Liver (tissue), 9 donors: Measurements from ENCODE around the gene GRIN3A. TPM values are rescaled to one million over a fixed set of nuclear protein-coding genes. Genes with fewer than 3 reads are reported as not detected.

Experiments
- DNase-seq: peaks from one replicate; pipeline ENCODE4 v3.0.0-alpha.2; 2017; ENCODE audit warnings: low spot score
- H3K27ac ChIP-seq, 2 donors: one replicate each; pipeline ENCODE4 v1.7.0; 2013; ENCODE audit warnings: inconsistent platforms in 2 of 2, low read length in 2 of 2, control low read depth in 1 of 2, low read depth in 1 of 2, mild to moderate bottlenecking in 1 of 2
- H3K27me3 ChIP-seq, 4 donors: one replicate each; pipeline versions ENCODE4 v1.6.1 to v1.7.0; 2013; ENCODE audit warnings: low read length in 3 of 4, inconsistent platforms in 1 of 4, mild to moderate bottlenecking in 1 of 4, moderate library complexity in 1 of 4; ENCODE audit not compliant: control insufficient read depth in 4 of 4, insufficient read depth in 4 of 4
- H3K36me3 ChIP-seq, 4 donors: one replicate each; pipeline versions ENCODE4 v1.6.1 to v1.7.0; 2013; ENCODE audit warnings: low read length in 3 of 4, mild to moderate bottlenecking in 3 of 4, low read depth in 1 of 4, moderate library complexity in 1 of 4; ENCODE audit not compliant: control insufficient read depth in 4 of 4, insufficient read depth in 3 of 4
- H3K4me1 ChIP-seq, 4 donors: one replicate each; pipeline versions ENCODE4 v1.6.1 to v1.7.0; 2013; ENCODE audit warnings: low read length in 3 of 4, mild to moderate bottlenecking in 3 of 4, moderate library complexity in 1 of 4; ENCODE audit not compliant: control insufficient read depth in 4 of 4, insufficient read depth in 4 of 4
- H3K4me3 ChIP-seq, 3 donors: one replicate each; pipeline versions ENCODE4 v1.6.1 to v1.7.0; 2013; ENCODE audit warnings: low read length in 3 of 3, control low read depth in 1 of 3, low read depth in 1 of 3, mild to moderate bottlenecking in 1 of 3
- H3K9ac ChIP-seq, 2 donors: one replicate each; pipeline ENCODE4 v1.7.0; 2013; ENCODE audit warnings: low read length in 2 of 2, mild to moderate bottlenecking in 2 of 2, moderate library complexity in 2 of 2, control low read depth in 1 of 2, low read depth in 1 of 2
- H3K9me3 ChIP-seq, 4 donors: one replicate each; pipeline versions ENCODE4 v1.6.1 to v1.7.0; 2013; ENCODE audit warnings: low read length in 3 of 4; ENCODE audit not compliant: control insufficient read depth in 4 of 4
- ATF3 ChIP-seq: IDR thresholded peaks from 2 replicates; pipeline ENCODE4 v1.6.1; 2016; ENCODE audit warnings: antibody characterized with exemption
- CTCF ChIP-seq: fragments of 150-350 bp; IDR thresholded peaks from 2 replicates; pipeline ENCODE4 v1.5.1; 2017; ENCODE audit warnings: improper control_type of control experiment, low read depth, low read length; ENCODE audit not compliant: missing input control
- EGR1 ChIP-seq, 2 donors: IDR thresholded peaks; 2 replicates each; pipeline ENCODE4 v1.6.1; 2016 to 2018; ENCODE audit warnings: antibody characterized with exemption in 2 of 2, low read depth in 2 of 2
- FOXA1 ChIP-seq: IDR thresholded peaks from 2 replicates; pipeline ENCODE4 v1.6.1; 2016; ENCODE audit warnings: antibody characterized with exemption
- FOXA2 ChIP-seq: IDR thresholded peaks from 2 replicates; pipeline ENCODE4 v1.6.1; 2016; ENCODE audit warnings: antibody characterized with exemption
- GABPA ChIP-seq, 2 donors: IDR thresholded peaks in 1 of 2; conservative IDR thresholded peaks in 1 of 2; 2 replicates each; pipeline ENCODE4 v1.6.1; 2016; ENCODE audit warnings: antibody characterized with exemption in 2 of 2, mild to moderate bottlenecking in 1 of 2, moderate library complexity in 1 of 2
- HNF4A ChIP-seq, 2 donors: conservative IDR thresholded peaks; 2 replicates each; pipeline ENCODE4 v1.6.1; 2016; ENCODE audit warnings: antibody characterized with exemption in 2 of 2, mild to moderate bottlenecking in 2 of 2
- HNF4G ChIP-seq: IDR thresholded peaks from 2 replicates; pipeline ENCODE4 v1.6.1; 2016; ENCODE audit warnings: antibody characterized with exemption
- JUND ChIP-seq, 2 donors: IDR thresholded peaks; 2 replicates each; pipeline ENCODE4 v1.6.1; 2016; ENCODE audit warnings: antibody characterized with exemption in 2 of 2
- RAD21 ChIP-seq, 2 donors: IDR thresholded peaks; 2 replicates each; pipeline ENCODE4 v1.6.1; 2016; ENCODE audit warnings: antibody characterized with exemption in 2 of 2, mild to moderate bottlenecking in 2 of 2
- REST ChIP-seq: IDR thresholded peaks from 2 replicates; pipeline ENCODE4 v1.6.1; 2016; ENCODE audit warnings: antibody characterized with exemption, mild to moderate bottlenecking
- RXRA ChIP-seq, 2 donors: IDR thresholded peaks; 2 replicates each; pipeline ENCODE4 v1.6.1; 2017 to 2018; ENCODE audit warnings: antibody characterized with exemption in 2 of 2, mild to moderate bottlenecking in 1 of 2
- SP1 ChIP-seq: IDR thresholded peaks from 2 replicates; pipeline ENCODE4 v1.6.1; 2018; ENCODE audit warnings: antibody characterized with exemption, mild to moderate bottlenecking
- TAF1 ChIP-seq: conservative IDR thresholded peaks from 2 replicates; pipeline ENCODE4 v1.6.1; 2016; ENCODE audit warnings: antibody characterized with exemption, mild to moderate bottlenecking
- YY1 ChIP-seq: IDR thresholded peaks from 2 replicates; pipeline ENCODE4 v1.6.1; 2016; ENCODE audit warnings: antibody characterized with exemption, mild to moderate bottlenecking
- ZBTB33 ChIP-seq: IDR thresholded peaks from 2 replicates; pipeline ENCODE4 v1.6.1; 2016; ENCODE audit warnings: antibody characterized with exemption
- WGBS: extraction: QIAGEN DNeasy Blood & Tissue Kit; methylation state at CpG from one replicate; pipeline ENCODE4 v1.1.7; 2013; 5-methylcytosine and 5-hydroxymethylcytosine counted together
- polyA plus RNA-seq, 2 donors: library from polyadenylated mRNA; stranded (reverse) in 1 of 2; unstranded in 1 of 2; fragments of 200-250 nt in 1 of 2; fragments of >200 nt in 1 of 2; fragmentation: Nextera tagmentation in 1 of 2; extraction: Ambion mirVana in 1 of 2; gene quantifications; one replicate each; pipeline versions ENCODE4 v1.2.1 to v1.2.3, GENCODE V29; 2013 to 2015
- total RNA-seq, 2 donors: library from RNA; depleted of rRNA; stranded (reverse); fragments of >200 nt; gene quantifications; one replicate each; pipeline ENCODE4 v1.2.3, GENCODE V29; 2014
- donor health status: healthy.
- donor health status: healthy.
- donor health status: healthy.
- donor health status: healthy.
- donor health status: healthy.

The GRIN3A gene
- total and polyA plus RNA-seq, 4 donors: under 0.01 to 0.23 (median 0.09) TPM

- H3K36me3 ChIP-seq: no peaks in the 10 kb centered on the region
- no peak for DNase-seq
- no peak overlapping the region for H3K9ac ChIP-seq
- H3K9me3 ChIP-seq: no peaks in the 10 kb centered on the region
- 88% methylated on average over 3 of the region's 3 CpGs for WGBS
- H3K4me1 ChIP-seq: peaks cover 2 to 45% (median 28%) of the 10 kb centered on the region in 4 donors
- no peak for TF ChIP-seq FOXA1
- no peak for TF ChIP-seq FOXA2
- TF ChIP-seq HNF4A (conservative IDR thresholded peaks at IDR 0.05): no peak
- TF ChIP-seq TAF1: no peak
- no peak for TF ChIP-seq REST
- no peak for TF ChIP-seq ZBTB33
- no peak for TF ChIP-seq ATF3
- no peak for TF ChIP-seq HNF4G
- no peak for TF ChIP-seq RXRA (IDR thresholded peaks at IDR 0.05)
- TF ChIP-seq JUND (IDR thresholded peaks at IDR 0.05): no peak
- no peak for TF ChIP-seq EGR1 (IDR thresholded peaks at IDR 0.05; ENCODE audit: low read depth in 2 of 2)
- TF ChIP-seq SP1: no peak
- no peak for TF ChIP-seq YY1
- H3K27me3 ChIP-seq: no peaks in the 10 kb centered on the region
- H3K4me3 ChIP-seq: no peak overlapping the region
- no peak overlapping the region for H3K27ac ChIP-seq
These were observed 102.2 kb downstream of the GRIN3A start for GRCh38 chr9:101636247-101636646.

GRCh38 chr9:101635473-101635872, 103.0 kb downstream of the GRIN3A start:
- Histone ChIP-seq H3K9ac (no peak overlapping the region), H3K4me3 (no peak overlapping the region), H3K27me3 (no peaks in the 10 kb centered on the region), H3K4me1 (peaks cover 3 to 49% (median 29%) of the 10 kb centered on the region in 4 donors), H3K9me3 (no peaks in the 10 kb centered on the region), H3K27ac (no peak overlapping the region), H3K36me3 (no peaks in the 10 kb centered on the region)
- TF ChIP-seq TAF1 (no peak), EGR1 (IDR thresholded peaks at IDR 0.05; ENCODE audit: low read depth in 2 of 2) (no peak), HNF4A (conservative IDR thresholded peaks at IDR 0.05) (no peak), ATF3 (no peak), REST (no peak), GABPA (IDR thresholded peaks at IDR 0.05 in 1 of 2, conservative IDR thresholded peaks at IDR 0.05 in 1 of 2) (no peak), RAD21 (IDR thresholded peaks at IDR 0.05) (peak in 1 of 2 donors; percentile 31), CTCF (peak; percentile 14)
- DNase-seq: no peak
- WGBS: 97% methylated on average over 1 of the region's 1 CpG
